ENCODE data around the gene ZNF280A. TPM values are rescaled to one million over a fixed set of nuclear protein-coding genes. Genes with fewer than 3 reads are reported as not detected.

ZNF280A gene
- total RNA-seq, 1 experiment from 2014 or later, result 0.22 TPM

- Mint-ChIP-seq H3K4me1 (no peaks in the 10 kb centered on the region), H3K27ac (no peak overlapping the region), H3K9me3 (peaks cover 7% of the 10 kb centered on the region), H3K4me3 (no peak overlapping the region), H3K27me3 (ENCODE audit: low read depth) (peaks cover 86% of the 10 kb centered on the region), H3K36me3 (no peaks in the 10 kb centered on the region)
- DNase-seq (ENCODE audit: low spot score), result no peak
- POLR2A ChIA-PET, result no interaction called here
- TF ChIP-seq EMX1 (CRISPR knock-in tag; IDR thresholded peaks at IDR 0.05) (no peak), ZNF121 (CRISPR knock-in tag; IDR thresholded peaks at IDR 0.05) (no peak), ZNF263 (CRISPR knock-in tag; IDR thresholded peaks at IDR 0.05; ENCODE audit: low read depth) (no peak)
- CTCF ChIA-PET, result no interaction called here
- no peak for ATAC-seq
These were observed 15.6 kb upstream of the ZNF280A start for GRCh38 chr22:22535662-22536061.

- POLR2A ChIA-PET, result no interaction called here
- Mint-ChIP-seq H3K27me3 (ENCODE audit: low read depth) (peaks cover 83% of the 10 kb centered on the region), H3K36me3 (no peaks in the 10 kb centered on the region), H3K9me3 (0 out of 2 replicates have a peak, but pooled peaks cover 3% of the 10 kb centered on the region), H3K4me3 (no peak overlapping the region), H3K4me1 (no peaks in the 10 kb centered on the region), H3K27ac (no peak overlapping the region)
- DNase-seq (ENCODE audit: low spot score), result no peak
- CTCF ChIA-PET, result no interaction called here
- ATAC-seq, result no peak
- TF ChIP-seq E2F4 (CRISPR knock-in tag; IDR thresholded peaks at IDR 0.05; ENCODE audit: borderline replicate concordance, low read depth) (no peak), PREB (CRISPR knock-in tag; IDR thresholded peaks at IDR 0.05; ENCODE audit: borderline replicate concordance) (no peak), ATF3 (CRISPR knock-in tag; conservative IDR thresholded peaks at IDR 0.05) (no peak), TEAD4 (CRISPR knock-in tag; IDR thresholded peaks at IDR 0.05) (no peak), ZSCAN18 (CRISPR knock-in tag; IDR thresholded peaks at IDR 0.05) (no peak), EMX1 (CRISPR knock-in tag; IDR thresholded peaks at IDR 0.05) (no peak), GABPB1 (CRISPR knock-in tag; IDR thresholded peaks at IDR 0.05) (no peak), AR (CRISPR knock-in tag; IDR thresholded peaks at IDR 0.05) (no peak), SMAD3 (CRISPR knock-in tag; IDR thresholded peaks at IDR 0.05; ENCODE audit: borderline replicate concordance) (no peak), TP53 (CRISPR knock-in tag; IDR thresholded peaks at IDR 0.05) (no peak), PRDM15 (CRISPR knock-in tag; IDR thresholded peaks at IDR 0.05) (no peak), CBFB (CRISPR knock-in tag; IDR thresholded peaks at IDR 0.05; ENCODE audit: low read depth) (no peak), ZNF263 (CRISPR knock-in tag; IDR thresholded peaks at IDR 0.05; ENCODE audit: low read depth) (no peak), CREB1 (CRISPR knock-in tag; IDR thresholded peaks at IDR 0.05) (no peak), GRHL2 (CRISPR knock-in tag; IDR thresholded peaks at IDR 0.05; ENCODE audit: insufficient replicate concordance, severe bottlenecking) (no peak), ZNF281 (CRISPR knock-in tag; IDR thresholded peaks at IDR 0.05) (no peak), USF1 (CRISPR knock-in tag; IDR thresholded peaks at IDR 0.05) (no peak)
These were observed 14.7 kb upstream of the ZNF280A start for GRCh38 chr22:22534604-22535415.
